HepG2 (cell line): ENCODE measurements around the gene CDC37L1. TPM values are rescaled to one million over a fixed set of nuclear protein-coding genes. Genes with fewer than 3 reads are reported as not detected.

ENCODE experiments used
- AGO1 ChIP-seq: fragments of 200-400 bp; formaldehyde crosslinking; IDR thresholded peaks from 2 replicates; pipeline ENCODE4 v1.6.1; 2017; ENCODE audit warnings: mild to moderate bottlenecking, low read depth, low read length, moderate library complexity; ENCODE audit not compliant: poor library complexity, severe bottlenecking
- GFI1 ChIP-seq: sonication (generic); formaldehyde crosslinking; IDR thresholded peaks from 2 replicates; pipeline ENCODE4 v1.5.0; 2020; ENCODE audit warnings: missing genetic modification reagents, mild to moderate bottlenecking, borderline replicate concordance
- KDM6A ChIP-seq: IDR thresholded peaks from 2 replicates; pipeline ENCODE4 v1.6.1; 2016; ENCODE audit warnings: low read depth
- POLR2AphosphoS2 ChIP-seq: IDR thresholded peaks from 2 replicates; pipeline ENCODE4 v1.6.1; 2011; ENCODE audit warnings: low read depth, low read length, improper control_type of control experiment
- SMYD3 ChIP-seq: sonication (generic); formaldehyde crosslinking; IDR thresholded peaks from 2 replicates; pipeline ENCODE4 v1.8.1; 2023; ENCODE audit warnings: mild to moderate bottlenecking, missing genetic modification reagents
- SRY ChIP-seq: sonication (generic); formaldehyde crosslinking; IDR thresholded peaks from 2 replicates; pipeline ENCODE4 v1.8.0; 2022; ENCODE audit warnings: mild to moderate bottlenecking, missing genetic modification reagents
- ZNF101 ChIP-seq: sonication (generic); formaldehyde crosslinking; IDR thresholded peaks from 2 replicates; pipeline ENCODE4 v1.4.0; 2020; ENCODE audit warnings: mild to moderate bottlenecking, low read depth, missing genetic modification reagents, borderline replicate concordance
- ZNF230 ChIP-seq: sonication (generic); formaldehyde crosslinking; IDR thresholded peaks from 2 replicates; pipeline ENCODE4 v1.4.0; 2020; ENCODE audit warnings: mild to moderate bottlenecking, missing genetic modification reagents
- ZNF235 ChIP-seq: sonication (generic); formaldehyde crosslinking; IDR thresholded peaks from 2 replicates; pipeline ENCODE4 v1.8.1; 2023; ENCODE audit warnings: mild to moderate bottlenecking, missing genetic modification reagents, borderline replicate concordance
- ZNF543 ChIP-seq: sonication (generic); formaldehyde crosslinking; IDR thresholded peaks from 2 replicates; pipeline ENCODE4 v1.4.0; 2020; ENCODE audit warnings: mild to moderate bottlenecking, missing genetic modification reagents
- ZNF619 ChIP-seq: sonication (generic); formaldehyde crosslinking; IDR thresholded peaks from 2 replicates; pipeline ENCODE4 v1.4.0; 2020; ENCODE audit warnings: mild to moderate bottlenecking, missing genetic modification reagents
- ZNF781 ChIP-seq: sonication (generic); formaldehyde crosslinking; IDR thresholded peaks from 2 replicates; pipeline ENCODE4 v1.5.1; 2020; ENCODE audit warnings: borderline replicate concordance, mild to moderate bottlenecking, missing genetic modification reagents; ENCODE audit errors: not compliant biosample characterization
- ZNF816 ChIP-seq: sonication (generic); formaldehyde crosslinking; IDR thresholded peaks from 2 replicates; pipeline ENCODE4 v1.8.0; 2022; ENCODE audit warnings: missing genetic modification reagents, mild to moderate bottlenecking, borderline replicate concordance
- polyA plus RNA-seq, 8 experiments: library from polyadenylated mRNA; depleted of rRNA in 3 of 8; stranded (reverse) in 7 of 8; unstranded in 1 of 8; fragments of >200 nt; fragmentation: Illumina TruSeq in 4 of 8; extraction: Trizol in 4 of 8; gene quantifications; 2 replicates each; pipeline versions ENCODE4 v1.2.1 to v1.2.3, GENCODE V29; 2011 to 2016; ENCODE audit warnings: low read depth in 4 of 8, missing spikeins in 1 of 8, mixed read lengths in 1 of 8; ENCODE audit not compliant: insufficient read depth in 1 of 8
- total RNA-seq, 5 experiments: library from RNA; depleted of rRNA; stranded (reverse); fragments of >200 nt; fragmentation: Illumina TruSeq; extraction: Trizol; gene quantifications; 2 replicates each; pipeline ENCODE4 v1.2.3, GENCODE V29; 2016; ENCODE audit warnings: low read depth in 1 of 5
- TF ChIP-seq, protein P1 (sequence below): sonication (generic); formaldehyde crosslinking; IDR thresholded peaks from 2 replicates; pipeline ENCODE4 v1.5.0; 2020; ENCODE audit warnings: missing genetic modification reagents
- TF ChIP-seq, protein P2 (sequence below): sonication (generic); formaldehyde crosslinking; IDR thresholded peaks from 2 replicates; pipeline ENCODE4 v1.5.0; 2020; ENCODE audit warnings: mild to moderate bottlenecking, missing genetic modification reagents
- TF ChIP-seq, protein P3 (sequence below): sonication (generic); formaldehyde crosslinking; IDR thresholded peaks from 2 replicates; pipeline ENCODE4 v1.8.0; 2022; ENCODE audit warnings: missing genetic modification reagents, low read depth, mild to moderate bottlenecking, borderline replicate concordance
- TF ChIP-seq, protein P4 (sequence below): IDR thresholded peaks from 2 replicates; pipeline ENCODE4 v1.6.1; 2016; ENCODE audit warnings: missing genetic modification reagents, missing compliant biosample characterization
- TF ChIP-seq, protein P5 (sequence below): sonication (generic); formaldehyde crosslinking; IDR thresholded peaks from 2 replicates; pipeline ENCODE4 v1.4.0; 2020; ENCODE audit warnings: missing genetic modification reagents
- TF ChIP-seq, protein P6 (sequence below): sonication (generic); formaldehyde crosslinking; IDR thresholded peaks from 2 replicates; pipeline ENCODE4 v1.4.0; 2020; ENCODE audit warnings: missing genetic modification reagents, borderline replicate concordance

Gene CDC37L1
- total and polyA plus RNA-seq, 2 of the 13 experiments (the other 11 are each of a cell fraction or from before 2014, with no cell fraction given) = 5.5 to 17.0 TPM

DNA sequence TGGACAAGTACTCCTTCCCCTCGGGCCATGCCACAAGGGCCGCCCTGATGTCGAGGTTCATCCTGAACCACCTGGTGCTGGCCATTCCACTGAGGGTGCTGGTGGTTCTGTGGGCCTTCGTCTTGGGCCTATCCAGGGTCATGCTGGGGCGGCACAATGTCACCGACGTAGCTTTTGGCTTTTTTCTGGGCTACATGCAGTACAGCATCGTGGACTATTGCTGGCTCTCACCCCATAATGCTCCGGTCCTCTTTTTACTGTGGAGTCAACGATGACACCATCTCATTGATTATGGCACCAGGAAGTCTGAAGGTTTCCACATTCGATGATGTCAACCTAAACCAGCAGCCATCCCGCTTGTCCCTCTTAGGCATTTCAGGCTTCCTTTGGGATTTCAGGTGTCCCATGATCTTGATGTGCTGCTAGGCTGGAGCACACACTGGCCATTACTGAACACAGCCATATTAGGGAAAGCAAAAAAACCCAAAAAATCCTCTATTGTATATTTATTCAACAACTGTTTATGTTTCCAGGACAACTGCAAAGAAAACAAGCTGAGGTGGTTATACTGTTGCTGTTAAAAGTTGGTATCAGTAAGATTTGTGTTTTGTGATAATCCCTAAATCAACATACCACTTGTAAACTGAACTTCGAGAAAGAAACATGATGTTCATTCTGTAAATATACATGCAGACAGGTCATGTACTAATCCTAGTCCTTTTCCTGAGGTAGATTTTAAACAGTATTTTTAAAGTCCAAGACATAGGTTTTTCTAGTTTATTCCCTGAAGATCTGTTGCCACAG lies 16.2 kb upstream of the CDC37L1 start (continued):
- TF ChIP-seq, protein P1, sequence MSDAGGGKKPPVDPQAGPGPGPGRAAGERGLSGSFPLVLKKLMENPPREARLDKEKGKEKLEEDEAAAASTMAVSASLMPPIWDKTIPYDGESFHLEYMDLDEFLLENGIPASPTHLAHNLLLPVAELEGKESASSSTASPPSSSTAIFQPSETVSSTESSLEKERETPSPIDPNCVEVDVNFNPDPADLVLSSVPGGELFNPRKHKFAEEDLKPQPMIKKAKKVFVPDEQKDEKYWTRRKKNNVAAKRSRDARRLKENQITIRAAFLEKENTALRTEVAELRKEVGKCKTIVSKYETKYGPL (CRISPR knock-in tag) = no peak
- TF ChIP-seq ZNF543 (CRISPR knock-in tag) (no peak), GFI1 (CRISPR knock-in tag) (no peak), SRY (CRISPR knock-in tag) (0 out of 2 replicates have a peak, but pooled peaks have one; percentile 17), SMYD3 (CRISPR knock-in tag) (no peak), KDM6A (CRISPR knock-in tag) (no peak), POLR2AphosphoS2 (no peak), ZNF230 (CRISPR knock-in tag) (no peak), ZNF619 (no peak), ZNF101 (CRISPR knock-in tag) (no peak), ZNF235 (CRISPR knock-in tag) (no peak), ZNF816 (CRISPR knock-in tag) (no peak), AGO1 (no peak), ZNF781 (CRISPR knock-in tag) (peak; percentile 71)
- TF ChIP-seq, protein P2, sequence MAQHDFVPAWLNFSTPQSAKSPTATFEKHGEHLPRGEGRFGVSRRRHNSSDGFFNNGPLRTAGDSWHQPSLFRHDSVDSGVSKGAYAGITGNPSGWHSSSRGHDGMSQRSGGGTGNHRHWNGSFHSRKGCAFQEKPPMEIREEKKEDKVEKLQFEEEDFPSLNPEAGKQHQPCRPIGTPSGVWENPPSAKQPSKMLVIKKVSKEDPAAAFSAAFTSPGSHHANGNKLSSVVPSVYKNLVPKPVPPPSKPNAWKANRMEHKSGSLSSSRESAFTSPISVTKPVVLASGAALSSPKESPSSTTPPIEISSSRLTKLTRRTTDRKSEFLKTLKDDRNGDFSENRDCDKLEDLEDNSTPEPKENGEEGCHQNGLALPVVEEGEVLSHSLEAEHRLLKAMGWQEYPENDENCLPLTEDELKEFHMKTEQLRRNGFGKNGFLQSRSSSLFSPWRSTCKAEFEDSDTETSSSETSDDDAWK = no peak
- TF ChIP-seq, protein P3, sequence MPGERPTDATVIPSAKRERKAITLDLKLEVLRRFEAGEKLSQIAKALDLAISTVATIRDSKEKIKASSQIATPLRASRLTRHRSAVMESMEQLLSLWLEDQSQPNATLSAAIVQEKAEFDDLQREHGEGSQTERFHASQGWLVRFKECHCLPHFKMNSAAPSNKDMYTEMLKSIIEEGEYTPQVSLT = no peak
- TF ChIP-seq, protein P4, sequence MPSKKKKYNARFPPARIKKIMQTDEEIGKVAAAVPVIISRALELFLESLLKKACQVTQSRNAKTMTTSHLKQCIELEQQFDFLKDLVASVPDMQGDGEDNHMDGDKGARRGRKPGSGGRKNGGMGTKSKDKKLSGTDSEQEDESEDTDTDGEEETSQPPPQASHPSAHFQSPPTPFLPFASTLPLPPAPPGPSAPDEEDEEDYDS = peak; percentile 28
- TF ChIP-seq, protein P5, sequence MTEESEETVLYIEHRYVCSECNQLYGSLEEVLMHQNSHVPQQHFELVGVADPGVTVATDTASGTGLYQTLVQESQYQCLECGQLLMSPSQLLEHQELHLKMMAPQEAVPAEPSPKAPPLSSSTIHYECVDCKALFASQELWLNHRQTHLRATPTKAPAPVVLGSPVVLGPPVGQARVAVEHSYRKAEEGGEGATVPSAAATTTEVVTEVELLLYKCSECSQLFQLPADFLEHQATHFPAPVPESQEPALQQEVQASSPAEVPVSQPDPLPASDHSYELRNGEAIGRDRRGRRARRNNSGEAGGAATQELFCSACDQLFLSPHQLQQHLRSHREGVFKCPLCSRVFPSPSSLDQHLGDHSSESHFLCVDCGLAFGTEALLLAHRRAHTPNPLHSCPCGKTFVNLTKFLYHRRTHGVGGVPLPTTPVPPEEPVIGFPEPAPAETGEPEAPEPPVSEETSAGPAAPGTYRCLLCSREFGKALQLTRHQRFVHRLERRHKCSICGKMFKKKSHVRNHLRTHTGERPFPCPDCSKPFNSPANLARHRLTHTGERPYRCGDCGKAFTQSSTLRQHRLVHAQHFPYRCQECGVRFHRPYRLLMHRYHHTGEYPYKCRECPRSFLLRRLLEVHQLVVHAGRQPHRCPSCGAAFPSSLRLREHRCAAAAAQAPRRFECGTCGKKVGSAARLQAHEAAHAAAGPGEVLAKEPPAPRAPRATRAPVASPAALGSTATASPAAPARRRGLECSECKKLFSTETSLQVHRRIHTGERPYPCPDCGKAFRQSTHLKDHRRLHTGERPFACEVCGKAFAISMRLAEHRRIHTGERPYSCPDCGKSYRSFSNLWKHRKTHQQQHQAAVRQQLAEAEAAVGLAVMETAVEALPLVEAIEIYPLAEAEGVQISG = no peak
- TF ChIP-seq, protein P6, sequence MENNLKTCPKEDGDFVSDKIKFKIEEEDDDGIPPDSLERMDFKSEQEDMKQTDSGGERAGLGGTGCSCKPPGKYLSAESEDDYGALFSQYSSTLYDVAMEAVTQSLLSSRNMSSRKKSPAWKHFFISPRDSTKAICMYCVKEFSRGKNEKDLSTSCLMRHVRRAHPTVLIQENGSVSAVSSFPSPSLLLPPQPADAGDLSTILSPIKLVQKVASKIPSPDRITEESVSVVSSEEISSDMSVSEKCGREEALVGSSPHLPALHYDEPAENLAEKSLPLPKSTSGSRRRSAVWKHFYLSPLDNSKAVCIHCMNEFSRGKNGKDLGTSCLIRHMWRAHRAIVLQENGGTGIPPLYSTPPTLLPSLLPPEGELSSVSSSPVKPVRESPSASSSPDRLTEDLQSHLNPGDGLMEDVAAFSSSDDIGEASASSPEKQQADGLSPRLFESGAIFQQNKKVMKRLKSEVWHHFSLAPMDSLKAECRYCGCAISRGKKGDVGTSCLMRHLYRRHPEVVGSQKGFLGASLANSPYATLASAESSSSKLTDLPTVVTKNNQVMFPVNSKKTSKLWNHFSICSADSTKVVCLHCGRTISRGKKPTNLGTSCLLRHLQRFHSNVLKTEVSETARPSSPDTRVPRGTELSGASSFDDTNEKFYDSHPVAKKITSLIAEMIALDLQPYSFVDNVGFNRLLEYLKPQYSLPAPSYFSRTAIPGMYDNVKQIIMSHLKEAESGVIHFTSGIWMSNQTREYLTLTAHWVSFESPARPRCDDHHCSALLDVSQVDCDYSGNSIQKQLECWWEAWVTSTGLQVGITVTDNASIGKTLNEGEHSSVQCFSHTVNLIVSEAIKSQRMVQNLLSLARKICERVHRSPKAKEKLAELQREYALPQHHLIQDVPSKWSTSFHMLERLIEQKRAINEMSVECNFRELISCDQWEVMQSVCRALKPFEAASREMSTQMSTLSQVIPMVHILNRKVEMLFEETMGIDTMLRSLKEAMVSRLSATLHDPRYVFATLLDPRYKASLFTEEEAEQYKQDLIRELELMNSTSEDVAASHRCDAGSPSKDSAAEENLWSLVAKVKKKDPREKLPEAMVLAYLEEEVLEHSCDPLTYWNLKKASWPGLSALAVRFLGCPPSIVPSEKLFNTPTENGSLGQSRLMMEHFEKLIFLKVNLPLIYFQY (CRISPR knock-in tag) = peak; percentile 0; the same call in 1 of the 2 replicates
